ENCODE data around the gene RSPH9. TPM values are rescaled to one million over a fixed set of nuclear protein-coding genes. Genes with fewer than 3 reads are reported as not detected.

The RSPH9 gene
- total RNA-seq, 2 donors from 2014 or later, result 0.12 TPM; not detected in 1

DNA sequence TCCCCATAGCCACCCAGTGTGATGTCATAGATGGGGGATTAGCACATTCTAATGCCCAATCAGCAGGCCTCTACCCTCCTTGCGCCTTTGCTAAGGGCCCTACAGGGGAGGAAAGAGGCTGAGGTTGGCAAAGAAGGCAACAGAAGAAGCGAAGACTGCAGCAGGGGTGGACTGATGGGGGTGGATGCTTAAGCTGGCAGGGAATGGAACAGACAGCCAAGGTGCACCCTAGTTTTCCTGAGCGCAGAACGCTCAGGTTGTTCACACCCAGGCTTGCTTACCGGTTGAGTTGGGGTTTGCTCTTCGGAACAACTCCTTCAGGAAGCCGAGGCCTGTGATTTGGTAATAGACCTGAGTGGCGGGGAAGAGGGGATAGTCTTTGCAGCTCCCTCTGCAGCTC, 30.1 kb downstream of the RSPH9 start:
- H3K4me1 Mint-ChIP-seq (ENCODE audit: low read depth), result peaks cover 8% of the 10 kb centered on the region
- no peaks in the 10 kb centered on the region for H3K9me3 Mint-ChIP-seq
- no peaks in the 10 kb centered on the region for H3K27me3 Mint-ChIP-seq (ENCODE audit: low read depth)
- H3K36me3 Mint-ChIP-seq (ENCODE audit: insufficient read depth in 2 of 2), result peaks cover 5% of the 10 kb centered on the region in 2 donors
- no peak for ATAC-seq (replicated peaks in 1 of 2)
- no peak overlapping the region for H3K27ac Mint-ChIP-seq
- no peak overlapping the region for H3K4me3 Mint-ChIP-seq
- DNase-seq, result no peak

DNA sequence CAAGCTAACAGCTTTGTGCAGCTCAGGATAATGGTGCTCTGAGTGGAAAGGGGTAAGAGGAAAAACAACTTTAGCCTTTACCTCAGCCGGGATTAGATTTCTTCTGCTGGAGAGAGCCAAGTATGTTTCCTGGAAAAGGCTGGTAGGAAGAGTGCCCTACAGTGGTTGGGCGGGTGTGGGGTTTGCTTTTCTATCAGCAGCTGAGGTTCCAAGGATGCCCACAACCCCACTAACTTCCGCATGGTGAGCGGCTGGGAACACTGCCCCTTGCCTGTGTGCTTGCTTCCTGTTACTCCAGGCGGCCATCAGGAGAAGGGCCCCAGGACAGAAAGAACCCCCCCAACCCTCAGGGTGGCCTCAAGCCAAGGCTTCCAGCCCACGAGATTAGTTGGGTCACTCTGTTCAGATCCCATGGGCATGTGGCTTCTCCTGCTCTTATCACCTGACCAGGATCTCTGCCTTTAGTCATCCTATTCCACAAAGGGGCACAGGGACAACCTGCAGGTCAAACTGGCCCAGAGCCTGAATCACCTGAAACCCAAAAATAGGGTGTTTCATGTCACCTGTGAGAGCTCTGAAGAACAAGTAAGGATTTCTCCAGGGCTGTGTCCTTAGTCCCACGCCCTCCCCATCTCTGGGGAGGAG, 32.2 kb downstream of the RSPH9 start:
- peaks cover under 1% of the 10 kb centered on the region for H3K4me1 Mint-ChIP-seq (ENCODE audit: low read depth)
- no peaks in the 10 kb centered on the region for H3K9me3 Mint-ChIP-seq
- DNase-seq (no peak), ATAC-seq (replicated peaks in 1 of 2) (no peak)
- H3K36me3 Mint-ChIP-seq (ENCODE audit: insufficient read depth in 2 of 2), result peaks cover 2 to 5% of the 10 kb centered on the region in 2 donors
- no peak overlapping the region for H3K27ac Mint-ChIP-seq
- no peak overlapping the region for H3K4me3 Mint-ChIP-seq
- H3K27me3 Mint-ChIP-seq (ENCODE audit: low read depth), result no peaks in the 10 kb centered on the region

DNA sequence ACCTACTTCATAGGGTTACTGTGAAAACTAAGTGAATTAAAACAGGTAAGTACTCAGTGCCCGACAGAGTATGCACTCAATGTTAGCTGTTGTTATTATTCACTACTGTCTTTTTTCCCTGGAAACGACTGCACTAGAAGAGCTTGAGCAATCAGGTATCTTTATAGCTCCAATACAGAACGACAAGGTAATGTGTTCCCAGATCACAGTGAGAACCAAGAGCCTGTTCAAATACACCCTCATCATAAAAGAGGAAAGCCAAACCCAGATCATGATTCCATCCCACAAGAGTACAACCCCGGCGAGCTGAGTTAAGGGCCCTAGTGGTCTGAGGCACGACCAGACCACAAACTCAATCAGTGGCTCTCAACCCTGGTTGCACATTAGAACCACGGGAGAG, 32.9 kb downstream of the RSPH9 start:
- Mint-ChIP-seq H3K4me3 (no peak overlapping the region), H3K27ac (no peak overlapping the region), H3K4me1 (ENCODE audit: low read depth) (peaks cover 8% of the 10 kb centered on the region), H3K9me3 (no peaks in the 10 kb centered on the region), H3K27me3 (ENCODE audit: low read depth) (no peaks in the 10 kb centered on the region), H3K36me3 (ENCODE audit: insufficient read depth in 2 of 2) (peaks cover 2 to 5% of the 10 kb centered on the region in 2 donors)
- ATAC-seq (replicated peaks in 1 of 2) (no peak), DNase-seq (no peak)

DNA sequence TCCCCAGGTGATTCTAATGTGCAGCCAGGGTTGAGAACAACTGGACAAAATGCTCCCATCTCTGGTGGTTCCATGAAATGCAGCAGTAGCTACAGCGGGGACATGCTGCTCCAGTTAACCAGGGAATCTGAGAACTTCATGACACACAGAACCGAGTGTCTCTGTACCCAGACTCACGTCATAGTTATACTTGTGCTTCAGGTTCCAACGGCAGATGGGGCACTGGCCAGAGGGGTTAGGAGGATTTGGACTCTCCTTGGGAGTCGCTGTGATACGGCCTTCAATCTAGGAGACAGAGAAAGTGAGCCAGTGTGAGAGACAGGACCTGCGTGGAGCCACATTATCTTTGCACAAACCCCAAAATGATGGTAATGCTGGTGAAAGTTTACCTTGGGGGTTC, 33.5 kb downstream of the RSPH9 start:
- Mint-ChIP-seq H3K27ac (no peak overlapping the region), H3K9me3 (no peaks in the 10 kb centered on the region), H3K27me3 (ENCODE audit: low read depth) (no peaks in the 10 kb centered on the region), H3K36me3 (ENCODE audit: insufficient read depth in 2 of 2) (peaks cover 2 to 3% of the 10 kb centered on the region in 2 donors), H3K4me1 (ENCODE audit: low read depth) (peaks cover 12% of the 10 kb centered on the region), H3K4me3 (no peak overlapping the region)
- DNase-seq, result no peak
- no peak for ATAC-seq (replicated peaks in 1 of 2)

DNA sequence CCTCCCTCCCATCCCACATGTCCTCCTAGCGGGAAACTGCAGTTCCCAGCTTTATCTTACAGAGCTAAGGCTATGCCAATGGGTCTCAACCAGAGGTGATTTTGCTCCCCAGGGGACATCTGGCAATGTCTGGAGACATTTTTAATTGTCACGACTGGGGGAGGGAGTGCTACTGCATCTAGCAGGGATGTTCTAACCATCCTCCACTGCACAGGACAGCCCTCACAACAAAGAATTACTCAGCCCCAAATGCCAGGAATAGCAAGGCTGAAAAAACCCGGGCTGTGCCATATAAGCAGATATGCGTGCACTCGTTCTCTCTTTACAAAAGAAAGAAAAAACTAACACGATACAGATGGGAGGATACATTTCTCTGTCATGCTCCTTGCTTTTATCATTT, 34.2 kb downstream of the RSPH9 start:
- H3K4me3 Mint-ChIP-seq, result no peak overlapping the region
- no peak overlapping the region for H3K27ac Mint-ChIP-seq
- peaks cover 17% of the 10 kb centered on the region for H3K4me1 Mint-ChIP-seq (ENCODE audit: low read depth)
- H3K27me3 Mint-ChIP-seq (ENCODE audit: low read depth), result no peaks in the 10 kb centered on the region
- H3K36me3 Mint-ChIP-seq (ENCODE audit: insufficient read depth in 2 of 2), result peaks cover 2 to 3% of the 10 kb centered on the region in 2 donors
- DNase-seq (no peak), ATAC-seq (replicated peaks in 1 of 2) (no peak)
- no peaks in the 10 kb centered on the region for H3K9me3 Mint-ChIP-seq

DNA sequence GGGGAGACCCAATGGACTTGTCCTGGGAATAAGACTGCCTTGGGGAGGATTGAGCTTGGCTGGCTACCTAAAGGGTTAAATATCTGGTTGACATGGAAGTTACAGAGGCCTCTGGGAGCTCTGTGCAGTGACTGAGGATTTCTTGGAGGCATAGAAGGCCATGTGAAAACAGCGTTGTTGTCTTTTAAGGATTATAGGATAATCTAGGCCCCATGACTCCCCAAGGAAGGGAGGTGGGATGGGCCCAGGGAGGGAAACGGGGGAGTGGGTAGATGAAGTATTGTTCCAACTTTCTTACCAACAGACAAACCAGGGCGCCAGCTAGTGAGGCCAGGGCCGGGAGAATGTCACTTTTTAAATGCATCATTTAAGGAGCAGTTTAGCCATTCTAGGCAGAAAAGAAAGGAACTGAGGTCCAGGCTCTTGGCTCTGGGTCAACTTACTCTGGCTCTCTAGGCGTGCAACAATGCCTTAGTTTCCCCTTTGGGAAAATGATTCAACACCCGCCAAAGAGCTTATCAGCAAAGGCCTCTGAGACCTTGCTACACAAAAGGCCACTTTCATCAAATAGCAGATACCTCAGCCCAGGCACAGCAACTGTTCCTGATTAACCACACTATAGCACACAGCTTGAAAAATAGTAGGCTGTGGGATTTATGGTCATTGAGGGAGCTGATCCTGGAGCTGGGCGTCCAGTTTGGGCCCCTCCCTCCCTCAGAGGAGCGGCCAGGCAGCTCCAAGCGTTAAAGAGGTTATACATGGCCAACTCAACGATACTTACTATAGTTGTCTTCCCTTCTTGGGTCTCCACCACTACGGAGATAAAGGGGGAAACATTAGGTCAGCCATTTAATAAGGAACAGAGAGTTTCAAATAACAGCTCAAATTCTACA, 35.7 kb downstream of the RSPH9 start:
- no peaks in the 10 kb centered on the region for H3K27me3 Mint-ChIP-seq (ENCODE audit: low read depth)
- peaks cover 32% of the 10 kb centered on the region for H3K4me1 Mint-ChIP-seq (ENCODE audit: low read depth)
- peaks cover 0 to 3% of the 10 kb centered on the region in 2 donors for H3K36me3 Mint-ChIP-seq (ENCODE audit: insufficient read depth in 2 of 2)
- H3K9me3 Mint-ChIP-seq, result no peaks in the 10 kb centered on the region
- no peak for DNase-seq
- H3K27ac Mint-ChIP-seq, result peak overlapping the region; percentile 48
- no peak overlapping the region for H3K4me3 Mint-ChIP-seq
- no peak for ATAC-seq (replicated peaks in 1 of 2)

DNA sequence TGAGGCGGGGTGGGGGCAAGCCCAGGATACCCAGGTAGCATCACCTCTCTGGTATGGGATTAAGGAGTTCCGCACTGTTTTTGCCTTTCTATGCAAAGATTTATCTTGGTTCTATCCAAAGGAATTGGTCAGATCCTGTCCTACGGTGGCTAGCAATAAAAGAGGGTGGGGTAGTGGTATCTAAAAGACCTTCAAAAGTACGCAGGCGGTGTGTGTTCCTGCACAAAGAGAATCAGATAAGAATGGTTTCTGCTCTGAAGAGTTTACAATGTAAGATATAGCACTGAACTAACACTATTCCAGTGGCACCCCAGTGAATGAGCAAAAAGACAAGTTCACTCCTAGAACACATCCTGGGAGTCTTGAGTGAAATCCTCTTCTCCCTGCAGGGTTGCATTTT, 36.5 kb downstream of the RSPH9 start:
- Mint-ChIP-seq H3K9me3 (no peaks in the 10 kb centered on the region), H3K4me3 (no peak overlapping the region), H3K27ac (no peak overlapping the region), H3K36me3 (ENCODE audit: insufficient read depth in 2 of 2) (peaks cover 0 to 3% of the 10 kb centered on the region in 2 donors), H3K27me3 (ENCODE audit: low read depth) (no peaks in the 10 kb centered on the region), H3K4me1 (ENCODE audit: low read depth) (peaks cover 40% of the 10 kb centered on the region)
- DNase-seq, result no peak
- ATAC-seq (replicated peaks in 1 of 2), result no peak

DNA sequence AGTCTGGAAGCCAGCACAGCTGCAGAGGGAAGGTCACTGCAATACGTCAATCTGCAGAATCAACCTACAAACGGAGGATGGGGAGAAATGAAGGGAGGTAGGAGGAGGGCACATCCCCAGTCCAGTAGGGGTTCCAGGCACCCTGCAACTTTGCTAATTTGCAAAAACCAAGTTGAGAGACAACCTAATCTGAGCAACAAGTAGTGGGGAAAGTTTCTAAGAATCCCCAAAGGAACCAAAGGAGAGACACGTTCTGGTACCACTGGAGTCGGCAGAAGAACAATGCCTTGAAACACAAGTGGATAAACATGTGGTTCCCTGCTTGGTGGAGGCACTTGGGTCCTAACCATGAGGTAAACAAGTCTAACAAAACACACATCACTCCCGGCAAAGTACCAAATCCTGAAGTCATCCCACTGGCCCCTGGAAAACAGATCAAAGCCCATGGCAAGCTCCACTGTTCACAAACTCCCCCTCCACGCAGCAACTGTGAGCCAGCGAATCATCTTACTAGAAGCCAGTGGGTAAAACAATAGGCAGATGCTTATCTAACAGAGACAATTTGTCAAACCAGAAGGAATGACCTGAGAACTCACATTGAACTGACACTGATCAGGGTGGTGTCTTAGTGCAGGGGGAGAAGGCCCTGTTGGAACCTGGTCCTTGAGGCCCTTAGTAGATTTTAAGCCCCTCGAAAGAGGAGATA, 38.0 kb downstream of the RSPH9 start:
- no peak for ATAC-seq (replicated peaks in 1 of 2)
- Mint-ChIP-seq H3K4me3 (no peak overlapping the region), H3K4me1 (ENCODE audit: low read depth) (peaks cover 48% of the 10 kb centered on the region), H3K27me3 (ENCODE audit: low read depth) (no peaks in the 10 kb centered on the region), H3K27ac (no peak overlapping the region), H3K9me3 (no peaks in the 10 kb centered on the region), H3K36me3 (ENCODE audit: insufficient read depth in 2 of 2) (peaks cover 0 to 9% of the 10 kb centered on the region in 2 donors)
- no peak for DNase-seq

DNA sequence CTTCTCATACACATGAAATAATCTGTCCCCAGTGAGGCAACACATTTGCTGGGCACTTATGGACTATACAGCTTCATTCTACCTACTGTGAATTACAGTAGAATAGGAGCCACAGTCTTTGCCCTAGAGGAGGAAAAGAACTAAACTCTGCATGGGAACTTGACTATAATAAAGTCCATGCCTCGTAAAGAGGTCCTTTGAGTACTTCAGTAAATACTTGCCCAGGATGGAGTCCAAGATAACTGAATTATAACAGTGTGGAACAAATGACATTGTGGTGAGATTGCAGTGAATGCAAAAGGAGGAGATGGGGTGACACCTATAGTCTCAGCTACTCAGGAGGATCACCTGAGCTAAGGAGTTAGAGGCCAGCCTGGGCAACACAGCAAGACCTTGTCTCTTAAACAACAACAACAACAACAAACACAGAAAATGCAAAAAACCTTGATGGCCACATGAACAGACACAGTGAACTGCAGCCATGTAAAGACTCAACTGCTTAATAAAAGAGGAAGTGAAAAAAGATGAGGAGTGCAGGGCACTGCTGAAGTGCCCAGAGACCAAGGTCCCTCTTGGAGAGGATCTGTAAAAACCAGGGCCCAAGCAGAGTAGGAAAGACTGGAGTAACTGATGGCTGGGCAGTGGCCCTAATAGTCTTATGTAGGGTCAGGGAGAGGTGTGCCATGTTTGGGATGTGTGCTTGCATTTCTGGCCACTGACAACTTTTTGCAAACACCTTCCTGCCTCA, 39.0 kb downstream of the RSPH9 start:
- Mint-ChIP-seq H3K4me1 (ENCODE audit: low read depth) (peaks cover 57% of the 10 kb centered on the region), H3K4me3 (no peak overlapping the region), H3K9me3 (no peaks in the 10 kb centered on the region), H3K27me3 (ENCODE audit: low read depth) (no peaks in the 10 kb centered on the region), H3K27ac (peak overlapping the region; percentile 80), H3K36me3 (ENCODE audit: insufficient read depth in 2 of 2) (peaks cover 1 to 6% of the 10 kb centered on the region in 2 donors)
- DNase-seq, result no peak
- ATAC-seq (replicated peaks in 1 of 2), result no peak

DNA sequence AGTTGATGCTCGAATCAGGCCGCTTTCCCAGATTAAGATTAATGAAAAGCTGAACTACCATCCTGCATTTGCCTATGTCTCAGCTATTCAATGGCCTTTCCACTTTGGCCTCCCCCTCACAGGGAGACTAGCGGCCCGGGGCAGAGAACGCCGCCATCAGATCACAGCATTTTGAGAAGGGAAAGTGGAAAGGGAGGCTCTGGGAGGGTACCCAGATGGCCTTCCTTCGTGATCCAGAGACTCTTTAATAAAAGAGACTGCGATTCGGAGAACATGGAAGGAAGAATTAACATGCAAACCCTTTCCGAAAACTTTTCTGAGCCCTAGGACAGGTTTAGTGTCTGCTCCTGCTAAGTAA, 42.2 kb downstream of the RSPH9 start:
- ATAC-seq (replicated peaks in 1 of 2), result peak in 1 of 2 donors; percentile 8
- Mint-ChIP-seq H3K27me3 (ENCODE audit: low read depth) (no peaks in the 10 kb centered on the region), H3K4me1 (ENCODE audit: low read depth) (peaks cover 57% of the 10 kb centered on the region), H3K36me3 (ENCODE audit: insufficient read depth in 2 of 2) (peaks cover 1 to 6% of the 10 kb centered on the region in 2 donors), H3K4me3 (peak overlapping the region; percentile 95), H3K27ac (peak overlapping the region; percentile 62), H3K9me3 (no peaks in the 10 kb centered on the region)
- DNase-seq, result no peak

DNA sequence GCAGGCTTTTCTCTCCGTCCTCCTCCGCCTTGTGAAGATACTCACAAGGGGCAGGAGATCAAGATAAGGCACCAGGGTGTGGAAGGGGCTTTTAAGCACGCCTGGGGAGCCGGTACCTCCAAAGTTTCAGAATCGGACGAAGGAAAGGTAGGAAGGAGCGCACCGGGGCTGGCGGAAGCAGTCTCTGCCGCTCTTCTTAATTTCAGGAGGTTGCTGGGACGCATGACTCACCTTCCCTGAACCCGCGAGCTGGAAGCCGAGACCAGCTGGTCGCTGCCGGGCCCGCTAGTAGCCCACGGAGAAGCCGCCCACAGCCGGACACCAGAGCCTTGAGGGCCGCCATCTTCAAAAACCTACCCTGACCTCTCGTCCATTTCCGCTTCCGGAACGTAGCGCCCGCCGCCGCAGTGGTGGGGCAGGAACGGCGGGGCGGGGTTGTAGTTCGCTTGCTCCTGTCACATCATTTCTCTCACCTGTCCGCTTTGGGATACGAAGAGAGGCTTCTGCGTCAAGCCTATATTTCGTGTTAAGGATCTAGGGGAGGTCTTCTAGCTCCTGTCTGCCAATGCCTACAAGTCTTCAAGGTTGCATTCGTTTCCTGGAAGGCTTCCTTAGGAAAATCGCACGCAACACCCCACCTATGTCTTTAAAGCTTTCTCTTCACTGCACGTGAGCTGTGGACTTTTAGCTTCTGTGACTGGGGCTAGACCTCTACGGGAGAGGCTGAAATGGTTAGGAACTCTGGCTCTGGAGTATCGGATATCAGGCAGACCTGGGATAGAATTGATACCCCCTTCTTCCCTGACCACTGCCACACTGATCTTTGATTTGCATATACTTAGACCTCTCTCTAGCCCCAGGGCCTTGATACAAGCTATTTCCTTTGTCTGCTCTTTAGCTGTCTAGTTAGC, 42.9 kb downstream of the RSPH9 start, which contains the start of gene MRPS18A:
Gene MRPS18A, minus strand, starts transcription at position 355 of the 911 bp plus-strand sequence. Its CDS starts 12 bp downstream, at position 343.
- Mint-ChIP-seq H3K4me3 (peak within 1 kb of the TSS; percentile 95), H3K36me3 (ENCODE audit: insufficient read depth in 2 of 2) (peaks cover 1 to 6% of the 10 kb centered on the region in 2 donors), H3K9me3 (no peaks in the 10 kb centered on the region), H3K27ac (peak within 1 kb of the TSS; percentile 62), H3K4me1 (ENCODE audit: low read depth) (peaks cover 50% of the 10 kb centered on the region), H3K27me3 (ENCODE audit: low read depth) (no peaks in the 10 kb centered on the region)
- ATAC-seq (replicated peaks in 1 of 2), result peak; percentile 99
- DNase-seq, result peak; percentile 90

DNA sequence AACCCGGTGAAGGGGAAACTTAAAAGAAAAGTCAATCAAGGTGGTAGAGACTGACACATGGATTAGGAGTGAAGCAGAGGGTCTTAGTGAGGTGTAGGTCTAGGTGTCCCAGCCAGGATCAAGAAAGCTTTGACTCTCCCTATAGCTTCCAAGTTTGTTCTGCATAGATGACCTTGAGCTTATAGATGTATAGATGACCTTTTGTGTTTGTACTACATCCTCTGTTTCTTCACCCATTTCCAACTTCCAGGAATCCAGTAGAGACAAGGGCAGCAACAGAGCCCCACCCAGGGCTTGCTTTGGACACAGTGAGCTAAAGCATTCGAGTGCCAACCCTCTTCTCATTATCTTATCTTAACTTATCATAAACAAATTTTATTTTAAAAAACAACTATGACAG, 44.6 kb downstream of the RSPH9 start:
- Mint-ChIP-seq H3K36me3 (ENCODE audit: insufficient read depth in 2 of 2) (peaks cover 1 to 6% of the 10 kb centered on the region in 2 donors), H3K9me3 (no peaks in the 10 kb centered on the region), H3K27me3 (ENCODE audit: low read depth) (no peaks in the 10 kb centered on the region), H3K4me3 (no peak overlapping the region), H3K27ac (no peak overlapping the region), H3K4me1 (ENCODE audit: low read depth) (peaks cover 36% of the 10 kb centered on the region)
- ATAC-seq (replicated peaks in 1 of 2), result no peak
- DNase-seq, result no peak

All from activated T-cell treated with anti-CD3 and anti-CD28 coated beads, Interleukin-2, amount 50 U/mL, for 72 hours (primary cell).